MG63 (cell line): Measurements from ENCODE around the gene FILIP1. TPM values are rescaled to one million over a fixed set of nuclear protein-coding genes. Genes with fewer than 3 reads are reported as not detected.

ENCODE experiments used
- DNase-seq: peaks from one replicate; pipeline ENCODE4 v3.0.0-alpha.2; 2020
- H3K27me3 ChIP-seq: fragments of 250-450 bp; sonication (Bioruptor Pico); 2 replicates; pipeline ENCODE4 v1.5.1; 2020; ENCODE audit warnings: mild to moderate bottlenecking, moderate library complexity
- H3K36me3 ChIP-seq: fragments of 250-450 bp; sonication (Bioruptor Pico); 2 replicates; pipeline ENCODE4 v1.5.1; 2020; ENCODE audit warnings: mild to moderate bottlenecking, moderate library complexity
- H3K4me3 ChIP-seq: fragments of 250-450 bp; sonication (Bioruptor Pico); 2 replicates; pipeline ENCODE4 v1.5.1; 2020; ENCODE audit warnings: mild to moderate bottlenecking, moderate library complexity
- H3K9me3 ChIP-seq: fragments of 250-450 bp; sonication (Bioruptor Pico); 2 replicates; pipeline ENCODE4 v1.5.1; 2020; ENCODE audit warnings: mild to moderate bottlenecking, moderate library complexity
- total RNA-seq: library from RNA; depleted of rRNA; stranded (reverse); fragments of >200 nt; shearing (Covaris generic); gene quantifications from 2 replicates; pipeline ENCODE4 v1.2.3, GENCODE V29; 2014; ENCODE audit warnings: low replicate concordance

FILIP1 gene
- total RNA-seq, 1 experiment from 2014 or later, result 0.03 TPM

- Histone ChIP-seq H3K36me3 (no peaks in the 10 kb centered on the region), H3K9me3 (no peaks in the 10 kb centered on the region), H3K4me3 (peak overlapping the region; percentile 35), H3K27me3 (no peaks in the 10 kb centered on the region; the same call in 1 of the 2 replicates)
- DNase-seq, result peak; percentile 5
These were observed 144.2 kb downstream of the FILIP1 start for GRCh38 chr6:75349262-75349984.

DNA sequence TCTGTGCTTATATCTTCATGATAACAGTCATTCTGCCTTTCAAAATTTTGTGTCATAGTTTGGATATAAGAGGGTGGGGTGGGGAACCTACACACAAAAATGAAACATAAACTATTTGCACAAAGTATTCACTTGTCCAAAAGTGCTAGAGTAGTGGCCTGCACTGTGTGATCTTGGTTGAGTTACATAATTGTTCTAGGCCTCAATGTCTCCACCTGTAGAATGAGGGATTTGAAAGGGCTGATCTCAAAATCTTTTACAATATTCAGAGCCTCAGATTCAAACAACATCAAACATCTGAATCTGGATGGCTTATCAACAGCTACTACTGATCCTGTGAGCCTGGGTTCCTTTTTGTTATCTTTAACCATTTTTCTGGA is 144.7 kb downstream of the FILIP1 start:
- no peak for DNase-seq
- Histone ChIP-seq H3K36me3 (no peaks in the 10 kb centered on the region), H3K4me3 (no peak overlapping the region), H3K27me3 (no peaks in the 10 kb centered on the region; the same call in 1 of the 2 replicates), H3K9me3 (no peaks in the 10 kb centered on the region)

GRCh38 chr6:75347898-75348610 is 145.5 kb downstream of the FILIP1 start:
- no peak overlapping the region for H3K4me3 ChIP-seq
- H3K36me3 ChIP-seq, result no peaks in the 10 kb centered on the region
- no peak for DNase-seq
- H3K27me3 ChIP-seq, result no peaks in the 10 kb centered on the region; the same call in 1 of the 2 replicates
- no peaks in the 10 kb centered on the region for H3K9me3 ChIP-seq

GRCh38 chr6:75345413-75345812 is 148.2 kb downstream of the FILIP1 start:
- H3K9me3 ChIP-seq, result no peaks in the 10 kb centered on the region
- DNase-seq, result no peak
- no peak overlapping the region for H3K4me3 ChIP-seq
- H3K27me3 ChIP-seq, result no peaks in the 10 kb centered on the region
- H3K36me3 ChIP-seq, result no peaks in the 10 kb centered on the region

GRCh38 chr6:75344455-75344854 is 149.1 kb downstream of the FILIP1 start:
- Histone ChIP-seq H3K9me3 (no peaks in the 10 kb centered on the region), H3K36me3 (no peaks in the 10 kb centered on the region), H3K4me3 (no peak overlapping the region), H3K27me3 (no peaks in the 10 kb centered on the region)
- DNase-seq, result no peak

DNA sequence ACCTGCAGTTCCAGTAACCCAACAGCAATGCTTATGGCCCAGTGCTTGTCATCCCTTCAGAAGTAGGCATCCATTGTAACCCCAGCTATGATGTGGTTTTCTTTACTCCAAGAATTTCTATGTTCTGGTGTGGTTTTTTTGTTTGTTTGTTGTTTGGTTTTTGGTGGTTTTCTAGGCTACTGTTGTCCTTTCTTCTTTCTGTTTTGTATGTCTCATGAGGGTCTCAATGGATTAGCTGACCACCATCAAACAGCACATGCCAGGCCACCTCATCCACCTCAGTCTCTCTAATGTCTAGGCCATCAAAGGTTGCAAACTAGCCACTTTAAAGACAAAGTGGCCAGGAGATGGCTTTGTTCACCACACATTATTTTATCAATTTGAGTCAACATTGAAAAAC is 149.6 kb downstream of the FILIP1 start:
- H3K36me3 ChIP-seq, result no peaks in the 10 kb centered on the region
- DNase-seq, result no peak
- H3K4me3 ChIP-seq, result no peak overlapping the region
- H3K9me3 ChIP-seq, result no peaks in the 10 kb centered on the region
- no peaks in the 10 kb centered on the region for H3K27me3 ChIP-seq

DNA sequence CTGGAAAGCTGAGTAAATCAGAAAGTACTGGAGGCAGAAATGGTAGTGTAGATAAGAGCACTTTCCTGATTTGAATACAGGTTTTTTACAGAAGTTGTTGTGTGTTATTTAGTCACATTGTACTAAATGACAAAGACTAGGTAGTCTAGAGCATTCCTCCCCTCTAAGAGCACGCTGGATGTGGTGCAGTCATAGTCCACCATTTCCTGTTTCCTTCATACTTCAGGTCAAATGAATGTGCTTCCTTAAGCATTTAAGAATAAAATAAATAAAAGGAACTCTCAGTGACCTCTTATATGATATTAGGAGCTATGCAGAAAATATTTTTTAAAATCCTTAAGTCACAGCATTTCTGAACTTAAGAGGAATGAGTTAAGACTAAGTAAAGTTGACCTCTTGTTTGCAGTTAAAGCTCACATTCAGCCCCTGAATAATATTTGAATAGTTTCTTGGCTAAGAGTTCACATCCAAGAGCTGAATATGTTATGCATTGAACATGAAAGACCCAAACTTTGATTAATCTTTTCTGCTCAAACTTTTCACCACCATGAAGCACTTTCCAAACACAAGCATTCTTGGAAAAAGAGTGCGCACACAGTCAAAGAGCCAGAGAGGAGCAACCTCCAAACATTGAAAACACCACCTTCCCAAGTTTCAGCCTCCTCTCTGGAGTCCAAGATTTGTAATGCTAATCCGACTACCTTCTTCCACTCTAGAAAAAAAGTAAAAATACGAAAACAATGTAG is 155.6 kb downstream of the FILIP1 start:
- Histone ChIP-seq H3K27me3 (no peaks in the 10 kb centered on the region), H3K36me3 (no peaks in the 10 kb centered on the region), H3K9me3 (no peaks in the 10 kb centered on the region), H3K4me3 (no peak overlapping the region)
- DNase-seq, result no peak

- H3K4me3 ChIP-seq, result no peak overlapping the region
- H3K36me3 ChIP-seq, result no peaks in the 10 kb centered on the region
- no peaks in the 10 kb centered on the region for H3K27me3 ChIP-seq
- DNase-seq, result no peak
- H3K9me3 ChIP-seq, result no peaks in the 10 kb centered on the region
These were observed 159.1 kb downstream of the FILIP1 start for GRCh38 chr6:75334266-75335040.

DNA sequence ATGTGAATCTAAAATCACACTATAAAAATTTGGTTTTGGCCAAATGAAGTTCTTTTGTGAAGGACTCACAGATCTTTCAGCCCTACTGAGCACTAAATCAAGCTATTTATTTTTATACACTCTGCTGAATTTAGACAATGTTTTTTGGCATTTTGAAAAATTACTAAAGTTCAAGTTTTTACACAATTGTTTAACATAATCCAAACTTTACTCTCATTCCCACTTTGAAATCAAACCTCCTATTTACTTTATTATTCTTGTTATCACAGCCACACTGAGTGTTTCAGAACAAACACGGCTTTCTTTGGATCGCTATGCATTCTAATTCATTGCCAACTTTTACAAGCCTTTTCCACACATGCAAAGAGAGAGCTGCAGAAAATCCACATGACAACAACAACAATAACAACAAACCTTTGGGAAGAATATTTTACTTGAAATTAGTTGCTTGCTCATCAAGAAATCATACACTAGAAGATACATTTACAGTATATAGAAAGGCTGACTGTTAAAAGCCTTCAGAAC is 159.9 kb downstream of the FILIP1 start:
- Histone ChIP-seq H3K4me3 (no peak overlapping the region), H3K36me3 (no peaks in the 10 kb centered on the region), H3K9me3 (no peaks in the 10 kb centered on the region), H3K27me3 (no peaks in the 10 kb centered on the region)
- DNase-seq, result no peak

DNA sequence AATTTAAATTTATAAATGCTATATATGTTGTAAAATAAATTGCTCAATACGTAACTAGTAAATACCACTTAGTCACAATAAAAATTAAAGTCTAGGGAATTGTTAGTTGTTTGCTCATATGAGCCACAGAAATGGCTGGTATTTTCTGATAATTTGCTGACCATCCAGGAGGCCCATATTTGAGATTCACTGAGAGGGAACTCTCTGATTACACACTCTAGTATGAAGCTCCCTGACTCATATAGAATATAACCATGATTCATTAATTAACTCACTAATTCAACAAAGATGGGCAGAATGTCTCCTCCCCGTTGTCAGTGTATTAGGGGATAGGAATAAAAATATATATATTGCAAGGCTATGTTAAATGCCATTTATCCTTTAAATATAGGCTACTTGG is 162.4 kb downstream of the FILIP1 start:
- Histone ChIP-seq H3K36me3 (no peaks in the 10 kb centered on the region), H3K4me3 (no peak overlapping the region), H3K9me3 (no peaks in the 10 kb centered on the region), H3K27me3 (no peaks in the 10 kb centered on the region)
- DNase-seq, result no peak

GRCh38 chr6:75329703-75330102 is 163.9 kb downstream of the FILIP1 start:
- Histone ChIP-seq H3K4me3 (no peak overlapping the region), H3K36me3 (no peaks in the 10 kb centered on the region), H3K9me3 (no peaks in the 10 kb centered on the region), H3K27me3 (no peaks in the 10 kb centered on the region)
- DNase-seq, result no peak

DNA sequence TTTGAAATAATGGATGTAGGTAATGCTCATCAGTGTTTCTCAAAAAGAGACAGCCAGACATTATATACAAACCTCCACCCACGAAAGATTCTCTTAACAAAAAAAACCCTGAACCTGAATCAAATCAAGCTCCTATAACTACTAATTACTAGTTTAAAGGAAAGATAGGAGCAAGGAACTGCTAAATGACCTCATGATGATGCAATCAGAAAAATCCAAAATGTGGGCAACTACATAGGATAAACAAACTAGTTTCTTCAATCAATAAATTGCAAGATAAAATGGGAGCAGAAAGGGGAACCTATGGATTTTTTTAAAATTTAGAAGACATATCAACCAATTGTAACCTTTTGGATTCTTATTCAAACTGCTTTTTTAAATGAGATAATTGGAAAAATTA is 165.8 kb downstream of the FILIP1 start:
- DNase-seq, result no peak
- H3K4me3 ChIP-seq, result no peak overlapping the region
- H3K27me3 ChIP-seq, result no peaks in the 10 kb centered on the region
- no peaks in the 10 kb centered on the region for H3K9me3 ChIP-seq
- no peaks in the 10 kb centered on the region for H3K36me3 ChIP-seq

- Histone ChIP-seq H3K4me3 (no peak overlapping the region), H3K36me3 (no peaks in the 10 kb centered on the region), H3K9me3 (no peaks in the 10 kb centered on the region), H3K27me3 (no peaks in the 10 kb centered on the region)
- no peak for DNase-seq
These were observed 166.9 kb downstream of the FILIP1 start for GRCh38 chr6:75326557-75327258.

DNA sequence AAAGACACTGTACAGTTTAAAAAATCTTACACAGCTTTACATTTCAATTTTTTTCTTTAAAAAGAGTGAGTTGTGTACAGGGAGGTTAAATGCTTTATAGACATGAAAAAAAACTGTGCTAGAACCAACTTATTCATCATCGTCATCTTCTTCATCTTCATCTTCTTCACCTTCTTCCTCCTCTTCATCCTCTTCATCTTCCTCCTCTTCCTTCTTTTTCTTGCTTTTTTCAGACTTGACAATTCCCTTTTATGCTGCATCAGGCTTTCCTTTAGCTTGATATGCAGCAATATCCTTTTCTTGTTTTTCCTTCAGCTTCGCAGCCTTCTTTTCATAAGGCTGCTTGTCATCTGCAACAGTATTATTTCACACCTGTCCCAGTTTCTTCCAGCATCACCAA is 174.7 kb downstream of the FILIP1 start:
- H3K27me3 ChIP-seq, result no peaks in the 10 kb centered on the region
- no peaks in the 10 kb centered on the region for H3K36me3 ChIP-seq
- no peak for DNase-seq
- H3K9me3 ChIP-seq, result no peaks in the 10 kb centered on the region
- H3K4me3 ChIP-seq, result no peak overlapping the region

- Histone ChIP-seq H3K27me3 (no peaks in the 10 kb centered on the region), H3K9me3 (no peaks in the 10 kb centered on the region), H3K4me3 (no peak overlapping the region), H3K36me3 (no peaks in the 10 kb centered on the region)
- DNase-seq, result no peak
These were observed 175.9 kb downstream of the FILIP1 start for GRCh38 chr6:75317503-75318206.
